H1 (cell line): ENCODE data around the gene OR5D16. TPM values are rescaled to one million over a fixed set of nuclear protein-coding genes. Genes with fewer than 3 reads are reported as not detected.

Source experiments
- CTCF ChIA-PET: fragments of 300-600 bp; sonication (Branson Sonifier 250); formaldehyde crosslinking; loops from one replicate; lab custom pipeline; 2021; ENCODE audit not compliant: partially characterized antibody; lab: Charles Lee
- POLR2A ChIA-PET: fragments of 300-600 bp; sonication (Branson Sonifier 250); formaldehyde crosslinking; loops from one replicate; lab custom pipeline; 2021; ENCODE audit warnings: inconsistent platforms; ENCODE audit not compliant: partially characterized antibody; lab: Charles Lee
- DNase-seq, 2 experiments: peaks; one replicate each; pipeline versions ENCODE4 v3.0.0 to v3.0.0-alpha.2; 2010 to 2022; ENCODE audit warnings: low spot score in 2 of 2, low read depth in 1 of 2, mixed read lengths in 1 of 2
- FAIRE-seq: peaks from 2 replicates; lab custom pipeline; 2011; peaks lifted over from hg19 to GRCh38; lab: Jason Lieb, UNC
- H2AFZ ChIP-seq: 2 replicates; pipeline ENCODE4 v1.8.1; 2012; ENCODE audit warnings: low read length, inconsistent platforms
- H2AK5ac ChIP-seq: 2 replicates; pipeline ENCODE4 v1.6.1; 2013; ENCODE audit warnings: low read depth, low read length
- H2BK120ac ChIP-seq: replicated peaks from 2 replicates; pipeline ENCODE3; 2013; ENCODE audit warnings: low read depth, low read length, inconsistent platforms
- H2BK12ac ChIP-seq: 2 replicates; pipeline ENCODE4 v1.6.1; 2013; ENCODE audit warnings: low read depth, low read length
- H2BK15ac ChIP-seq: 2 replicates; pipeline ENCODE4 v1.6.1; 2013; ENCODE audit warnings: low read length
- H2BK20ac ChIP-seq: 2 replicates; pipeline ENCODE4 v1.6.1; 2013; ENCODE audit warnings: low read length
- H2BK5ac ChIP-seq: 2 replicates; pipeline ENCODE4 v1.6.1; 2013; ENCODE audit warnings: low read depth, low read length
- H3K14ac ChIP-seq: 2 replicates; pipeline ENCODE4 v1.6.1; 2013; ENCODE audit warnings: inconsistent platforms; ENCODE audit not compliant: insufficient read length
- H3K18ac ChIP-seq: 2 replicates; pipeline ENCODE4 v1.6.1; 2013; ENCODE audit warnings: low read length; ENCODE audit errors: extremely low read depth
- H3K23ac ChIP-seq: 2 replicates; pipeline ENCODE4 v1.6.1; 2013; ENCODE audit warnings: inconsistent platforms; ENCODE audit not compliant: insufficient read length
- H3K23me2 ChIP-seq: 2 replicates; pipeline ENCODE4 v1.6.1; 2013; ENCODE audit warnings: low read depth, low read length
- H3K27ac ChIP-seq: 2 replicates; pipeline ENCODE4 v1.6.1; 2011; ENCODE audit warnings: low read depth, low read length, inconsistent platforms
- H3K27me3 ChIP-seq, 4 experiments: replicated peaks in 1 of 4; 1 replicate in 1 of 4; 2 replicates in 3 of 4; pipeline versions ENCODE4 v1.6.1 to v1.8.1; 2011 to 2013; ENCODE audit warnings: low read length in 3 of 4, mild to moderate bottlenecking in 3 of 4, inconsistent platforms in 2 of 4, mixed read lengths in 2 of 4, moderate library complexity in 1 of 4; ENCODE audit not compliant: control insufficient read depth in 3 of 4, insufficient read depth in 3 of 4; ENCODE audit errors: extremely low read depth in 1 of 4
- H3K36me3 ChIP-seq, 4 experiments: 2 replicates each; pipeline versions ENCODE4 v1.6.1 to v1.8.1; 2011 to 2013; ENCODE audit warnings: mild to moderate bottlenecking in 4 of 4, low read length in 3 of 4, moderate library complexity in 2 of 4, control low read depth in 1 of 4, inconsistent platforms in 1 of 4; ENCODE audit not compliant: insufficient read depth in 4 of 4, control insufficient read depth in 2 of 4
- H3K4ac ChIP-seq: replicated peaks from 2 replicates; pipeline ENCODE3; 2013; ENCODE audit warnings: low read length, low read depth, mixed read lengths, inconsistent platforms; ENCODE audit not compliant: insufficient read length
- H3K4me1 ChIP-seq, 4 experiments: replicated peaks in 1 of 4; 1 replicate in 1 of 4; 2 replicates in 3 of 4; pipeline versions ENCODE4 v1.6.1 to v1.8.1; 2011 to 2013; ENCODE audit warnings: low read length in 3 of 4, inconsistent platforms in 2 of 4, mixed read lengths in 1 of 4; ENCODE audit not compliant: insufficient read depth in 4 of 4, control insufficient read depth in 3 of 4
- H3K4me2 ChIP-seq, 2 experiments: 2 replicates each; pipeline versions ENCODE4 v1.6.1 to v1.8.1; 2011 to 2013; ENCODE audit warnings: low read depth in 2 of 2, low read length in 2 of 2, control low read depth in 1 of 2, inconsistent platforms in 1 of 2, mild to moderate bottlenecking in 1 of 2; ENCODE audit not compliant: insufficient read depth in 1 of 2
- H3K4me3 ChIP-seq, 4 experiments: fragments of 200-600, 300-600 bp in 1 of 4; sonication (generic), shearing (Covaris generic), sonication (Bioruptor Twin) in 1 of 4; 2 replicates each; pipeline versions ENCODE4 v1.5.1 to v1.8.1; 2011 to 2016; ENCODE audit warnings: low read length in 4 of 4, low read depth in 3 of 4, control low read depth in 2 of 4, inconsistent platforms in 2 of 4, mild to moderate bottlenecking in 2 of 4, mixed read lengths in 1 of 4, moderate library complexity in 1 of 4; ENCODE audit not compliant: insufficient read depth in 2 of 4; ENCODE audit errors: extremely low read depth in 1 of 4
- H3K56ac ChIP-seq: replicated peaks from 2 replicates; pipeline ENCODE3; 2013; ENCODE audit warnings: low read depth, mild to moderate bottlenecking, mixed read lengths, low read length, inconsistent platforms; ENCODE audit not compliant: insufficient read length
- H3K79me1 ChIP-seq: 2 replicates; pipeline ENCODE4 v1.6.1; 2013; ENCODE audit warnings: low read depth, low read length, control low read depth
- H3K79me2 ChIP-seq, 2 experiments: 2 replicates each; pipeline versions ENCODE4 v1.6.1 to v1.8.1; 2012 to 2013; ENCODE audit warnings: low read length in 2 of 2, mild to moderate bottlenecking in 2 of 2, inconsistent platforms in 1 of 2; ENCODE audit not compliant: insufficient read depth in 2 of 2, control insufficient read depth in 1 of 2
- H3K9ac ChIP-seq, 4 experiments: replicated peaks in 1 of 4; 1 replicate in 1 of 4; 2 replicates in 3 of 4; pipeline versions ENCODE4 v1.6.1 to v1.8.1; 2011 to 2013; ENCODE audit warnings: low read depth in 3 of 4, low read length in 3 of 4, control low read depth in 2 of 4, mild to moderate bottlenecking in 2 of 4, moderate library complexity in 2 of 4, inconsistent platforms in 1 of 4; ENCODE audit errors: extremely low read depth in 1 of 4
- H3K9me3 ChIP-seq, 2 experiments: 2 replicates each; pipeline versions ENCODE4 v1.6.1 to v1.8.1; 2012 to 2013; ENCODE audit warnings: mild to moderate bottlenecking in 2 of 2, moderate library complexity in 2 of 2, control low read depth in 1 of 2, inconsistent platforms in 1 of 2, low read depth in 1 of 2, low read length in 1 of 2, mixed read lengths in 1 of 2; ENCODE audit not compliant: insufficient read depth in 2 of 2
- H4K20me1 ChIP-seq, 2 experiments: replicated peaks in 1 of 2; 2 replicates each; pipeline versions ENCODE3 to v1.8.1; 2011 to 2013; ENCODE audit warnings: inconsistent platforms in 2 of 2, low read length in 2 of 2, mild to moderate bottlenecking in 1 of 2; ENCODE audit not compliant: insufficient read depth in 2 of 2, control insufficient read depth in 1 of 2
- H4K5ac ChIP-seq: 2 replicates; pipeline ENCODE4 v1.6.1; 2013; ENCODE audit warnings: low read length, low read depth, mixed read lengths, inconsistent platforms; ENCODE audit not compliant: insufficient read length
- H4K8ac ChIP-seq: 2 replicates; pipeline ENCODE4 v1.8.0; 2013; ENCODE audit warnings: mild to moderate bottlenecking, moderate library complexity, low read length, inconsistent platforms; ENCODE audit not compliant: insufficient read depth; ENCODE audit errors: extremely low read depth
- H4K91ac ChIP-seq: replicated peaks from 2 replicates; pipeline ENCODE3; 2013; ENCODE audit warnings: low read length, mixed read lengths, inconsistent platforms; ENCODE audit not compliant: insufficient read length
- ASH2L ChIP-seq: fragments of 200-600, 300-600 bp; sonication (generic); IDR thresholded peaks from one replicate; pipeline ENCODE4 v1.7.1; 2017; ENCODE audit warnings: low read length
- CHD2 ChIP-seq: IDR thresholded peaks from 2 replicates; pipeline ENCODE4 v1.6.1; 2012; ENCODE audit warnings: low read length, improper control_type of control experiment
- CREB1 ChIP-seq: IDR thresholded peaks from 2 replicates; pipeline ENCODE4 v1.6.1; 2012; ENCODE audit warnings: inconsistent platforms
- CTBP2 ChIP-seq: IDR thresholded peaks from 2 replicates; pipeline ENCODE4 v1.7.0; 2011; ENCODE audit warnings: borderline replicate concordance, mild to moderate bottlenecking, moderate library complexity, mixed read lengths, low read length; ENCODE audit not compliant: insufficient read depth, insufficient read length
- E2F6 ChIP-seq: IDR thresholded peaks from 2 replicates; pipeline ENCODE4 v1.6.1; 2012; ENCODE audit warnings: inconsistent platforms
- EP300 ChIP-seq, 2 experiments: IDR thresholded peaks; 1 replicate in 1 of 2; 2 replicates in 1 of 2; pipeline ENCODE4 v1.6.1; 2011 to 2012; ENCODE audit warnings: low read depth in 2 of 2, low read length in 2 of 2, mild to moderate bottlenecking in 2 of 2, borderline replicate concordance in 1 of 2, inconsistent platforms in 1 of 2, moderate library complexity in 1 of 2
- GTF2F1 ChIP-seq: IDR thresholded peaks from 2 replicates; pipeline ENCODE4 v1.6.1; 2012; ENCODE audit warnings: low read depth, low read length, improper control_type of control experiment, borderline replicate concordance
- JUND ChIP-seq: IDR thresholded peaks from 2 replicates; pipeline ENCODE4 v1.6.1; 2011; ENCODE audit warnings: mild to moderate bottlenecking, improper control_type of control experiment, low read length
- KDM1A ChIP-seq: fragments of 200-600, 300-600 bp; sonication (generic); IDR thresholded peaks from 2 replicates; pipeline ENCODE4 v1.7.1; 2016; ENCODE audit warnings: mild to moderate bottlenecking, low read length, borderline replicate concordance
- MAX ChIP-seq: IDR thresholded peaks from 2 replicates; pipeline ENCODE4 v1.6.1; 2012; ENCODE audit warnings: inconsistent platforms
- RAD21 ChIP-seq, 2 experiments: IDR thresholded peaks in 1 of 2; conservative IDR thresholded peaks in 1 of 2; 2 replicates each; pipeline ENCODE4 v1.6.1; 2011; ENCODE audit warnings: low read depth in 2 of 2, low read length in 2 of 2, improper control_type of control experiment in 1 of 2, inconsistent platforms in 1 of 2, mild to moderate bottlenecking in 1 of 2, moderate library complexity in 1 of 2
- SIN3A ChIP-seq, 2 experiments: IDR thresholded peaks in 1 of 2; conservative IDR thresholded peaks in 1 of 2; 2 replicates each; pipeline ENCODE4 v1.6.1; 2011 to 2012; ENCODE audit warnings: low read length in 2 of 2, improper control_type of control experiment in 1 of 2, low read depth in 1 of 2, mild to moderate bottlenecking in 1 of 2
- YY1 ChIP-seq: IDR thresholded peaks from 2 replicates; pipeline ENCODE4 v1.6.1; 2011; ENCODE audit warnings: low read depth, mild to moderate bottlenecking, low read length
- WGBS, 2 experiments: shearing (Covaris generic) in 1 of 2; methylation state at CpG; one replicate each; pipeline versions ENCODE4 v1.1.6 to v1.1.7; 2013 to 2015; ENCODE audit warnings: low lambda C conversion rate in 2 of 2, mixed read lengths in 2 of 2, inconsistent platforms in 1 of 2, low coverage in 1 of 2, missing lambda C conversion rate in 1 of 2; ENCODE audit not compliant: insufficient replicate concordance in 2 of 2, insufficient coverage in 1 of 2, insufficient read length in 1 of 2; ENCODE audit errors: extremely low coverage in 1 of 2, missing lambda C conversion rate in 1 of 2; 5-methylcytosine and 5-hydroxymethylcytosine counted together
- polyA plus RNA-seq, 7 experiments: library from polyadenylated mRNA; depleted of rRNA in 3 of 7; stranded (reverse) in 5 of 7; unstranded in 2 of 7; fragments of >200 nt in 5 of 7; fragments of 200-250 nt in 2 of 7; gene quantifications; 1 replicate in 5 of 7; 2 replicates in 1 of 7; 4 replicates in 1 of 7; pipeline versions ENCODE4 v1.2.1 to v1.2.3, GENCODE V29; 2011 to 2013; ENCODE audit warnings: missing spikeins in 2 of 7, mixed read lengths in 2 of 7
- total RNA-seq: library from RNA; stranded (reverse); fragmentation: NEBNext Ultra II Directional; extraction: Animal tissue kit (Norgen Biotek cat#: 25700); gene quantifications from 2 replicates; pipeline ENCODE4 v1.2.1, GENCODE V29; 2021

OR5D16 gene
- total and polyA plus RNA-seq, 2 of the 8 experiments (the other 6 are each of a cell fraction or from before 2014, with no cell fraction given): not detected

- Histone ChIP-seq H3K56ac (no peak overlapping the region), H4K20me1 (no peaks in the 10 kb centered on the region), H2BK15ac (no peak overlapping the region), H4K5ac (no peak overlapping the region), H3K4me1 (no peaks in the 10 kb centered on the region), H4K8ac (no peak overlapping the region), H2BK20ac (no peak overlapping the region), H3K27ac (no peak overlapping the region), H2AK5ac (no peak overlapping the region), H3K79me1 (no peaks in the 10 kb centered on the region), H3K9ac (no peak overlapping the region), H2AFZ (no peak overlapping the region), H2BK5ac (no peak overlapping the region), H3K79me2 (no peaks in the 10 kb centered on the region), H3K18ac (no peak overlapping the region), H3K23me2 (peaks cover 1% of the 10 kb centered on the region; the same call in 1 of the 2 replicates), H3K4ac (no peak overlapping the region), H3K27me3 (no peaks in the 10 kb centered on the region), H3K36me3 (no peaks in the 10 kb centered on the region; a peak in 1 of 8 replicates), H2BK12ac (no peak overlapping the region), H3K14ac (no peak overlapping the region), H2BK120ac (no peak overlapping the region), H3K4me2 (no peak overlapping the region), H3K4me3 (no peak overlapping the region), H3K9me3 (peaks cover 30 to 35% of the 10 kb centered on the region in 2 experiments), H3K23ac (no peak overlapping the region), H4K91ac (no peak overlapping the region)
- CTCF ChIA-PET: interaction anchor here (0.6 kb wide), 1 partner anchor 132 kb away, joined by 4 read pairs; no protein-coding TSS in a partner anchor
- DNase-seq (no peak), FAIRE-seq (no peak)
- 57% methylated on average over 2 of the region's 2 CpGs; no CpG with 5 or more reads in 1 of the 2 experiments for WGBS, 2 experiments
- POLR2A ChIA-PET: no interaction called here
- TF ChIP-seq RAD21 (IDR thresholded peaks at IDR 0.05 in 1 of 2, conservative IDR thresholded peaks at IDR 0.05 in 1 of 2; ENCODE audit: low read depth in 2 of 2, low read length in 2 of 2) (no peak), CTBP2 (no peak), JUND (no peak), MAX (no peak), SIN3A (conservative IDR thresholded peaks at IDR 0.05 in 1 of 2, IDR thresholded peaks at IDR 0.05 in 1 of 2; ENCODE audit: low read depth in 1 of 2, low read length in 2 of 2) (no peak), EP300 (IDR thresholded peaks at IDR 0.05; ENCODE audit: borderline replicate concordance in 1 of 2, low read depth in 2 of 2, low read length in 2 of 2) (no peak), E2F6 (no peak), KDM1A (no peak), GTF2F1 (no peak), YY1 (no peak), CHD2 (no peak), ASH2L (no peak), CREB1 (no peak)
These were observed 8.9 kb downstream of the OR5D16 start for GRCh38 chr11:55847453-55847852.
